HEK293 (cell line): Measurements from ENCODE around the gene ASTN2.

Experiments
- CTCF ChIA-PET: fragments of 350-600 bp; formaldehyde crosslinking; extraction: SDS; loops from one replicate; lab custom pipeline; 2021; ENCODE audit warnings: antibody characterized with exemption; lab: Yijun Ruan, JAX
- POLR2A ChIA-PET: fragments of 300-600 bp; formaldehyde crosslinking; extraction: SDS; loops from one replicate; lab custom pipeline; 2020; ENCODE audit warnings: antibody characterized with exemption, inconsistent platforms; lab: Yijun Ruan, JAX
- H3K27ac ChIP-seq: fragments of 200-500 bp; sonication (Bioruptor generic); 2 replicates; pipeline ENCODE4 v1.5.1; 2014; ENCODE audit warnings: low read depth, low read length, control low read depth, inconsistent platforms; ENCODE audit errors: extremely low read depth
- H3K36me3 ChIP-seq, 2 experiments: fragments of 200-500 bp in 1 of 2; sonication (Bioruptor generic) in 1 of 2; 1 replicate in 1 of 2; 2 replicates in 1 of 2; pipeline ENCODE4 v1.5.1; 2014 to 2017; ENCODE audit warnings: inconsistent platforms in 2 of 2, low read length in 2 of 2; ENCODE audit not compliant: control insufficient read depth in 2 of 2, insufficient read depth in 1 of 2
- H3K4me1 ChIP-seq: fragments of 200-500 bp; sonication (Bioruptor generic); 2 replicates; pipeline ENCODE4 v1.5.1; 2014; ENCODE audit warnings: mild to moderate bottlenecking, low read length, inconsistent platforms; ENCODE audit not compliant: control insufficient read depth, insufficient read depth
- H3K4me3 ChIP-seq: 2 replicates; pipeline ENCODE4 v1.5.1; 2011; ENCODE audit warnings: low read depth, mild to moderate bottlenecking, control low read depth, low read length, moderate library complexity
- H3K9me3 ChIP-seq: fragments of 200-500 bp; sonication (Bioruptor generic); 2 replicates; pipeline ENCODE4 v1.5.1; 2014; ENCODE audit warnings: low read depth, low read length, inconsistent platforms; ENCODE audit not compliant: control insufficient read depth, insufficient read depth
- GLIS1 ChIP-seq: fragments of 450-650 bp; formaldehyde crosslinking; IDR thresholded peaks from 2 replicates; pipeline ENCODE4 v1.5.1; 2016; ENCODE audit warnings: missing biosample characterization, missing genetic modification characterization
- MYNN ChIP-seq: fragments of 450-650 bp; formaldehyde crosslinking; IDR thresholded peaks from 2 replicates; pipeline ENCODE4 v1.5.1; 2016; ENCODE audit warnings: missing biosample characterization, missing genetic modification characterization, borderline replicate concordance
- SCRT2 ChIP-seq: fragments of 450-650 bp; formaldehyde crosslinking; IDR thresholded peaks from 2 replicates; pipeline ENCODE4 v1.5.1; 2016; ENCODE audit warnings: missing biosample characterization, missing genetic modification characterization
- ZEB2 ChIP-seq: fragments of 450-650 bp; formaldehyde crosslinking; IDR thresholded peaks from 2 replicates; pipeline ENCODE4 v1.5.1; 2016; ENCODE audit warnings: missing biosample characterization, missing genetic modification characterization
- ZNF114 ChIP-seq: fragments of 450-650 bp; formaldehyde crosslinking; IDR thresholded peaks from 2 replicates; pipeline ENCODE4 v1.5.0; 2017; ENCODE audit warnings: missing biosample characterization, missing genetic modification characterization
- ZNF146 ChIP-seq: fragments of 450-650 bp; formaldehyde crosslinking; IDR thresholded peaks from 2 replicates; pipeline ENCODE4 v1.5.1; 2016; ENCODE audit warnings: missing biosample characterization, missing genetic modification characterization
- ZNF324 ChIP-seq: fragments of 450-650 bp; formaldehyde crosslinking; IDR thresholded peaks from 2 replicates; pipeline ENCODE4 v1.5.1; 2016; ENCODE audit warnings: missing biosample characterization, missing genetic modification characterization
- ZNF404 ChIP-seq: fragments of 450-650 bp; formaldehyde crosslinking; IDR thresholded peaks from 2 replicates; pipeline ENCODE4 v1.5.1; 2017; ENCODE audit warnings: missing biosample characterization, missing genetic modification characterization
- ZNF561 ChIP-seq: fragments of 450-650 bp; IDR thresholded peaks from 2 replicates; pipeline ENCODE4 v1.5.1; 2018; ENCODE audit warnings: missing biosample characterization, missing genetic modification characterization, borderline replicate concordance
- ZNF571 ChIP-seq: fragments of 450-650 bp; formaldehyde crosslinking; IDR thresholded peaks from 2 replicates; pipeline ENCODE4 v1.5.0; 2017; ENCODE audit warnings: missing biosample characterization, missing genetic modification characterization
- ZNF621 ChIP-seq: fragments of 450-650 bp; formaldehyde crosslinking; IDR thresholded peaks from 2 replicates; pipeline ENCODE4 v1.5.1; 2017; ENCODE audit warnings: missing biosample characterization, missing genetic modification characterization
- ZNF624 ChIP-seq: fragments of 450-650 bp; formaldehyde crosslinking; IDR thresholded peaks from 2 replicates; pipeline ENCODE4 v1.5.1; 2017; ENCODE audit warnings: missing biosample characterization, missing genetic modification characterization
- ZNF76 ChIP-seq: fragments of 450-650 bp; formaldehyde crosslinking; IDR thresholded peaks from 2 replicates; pipeline ENCODE4; 2016; ENCODE audit warnings: low read depth, missing biosample characterization, missing genetic modification characterization, borderline replicate concordance
- ZNF785 ChIP-seq: fragments of 450-650 bp; formaldehyde crosslinking; IDR thresholded peaks from 2 replicates; pipeline ENCODE4 v1.5.1; 2016; ENCODE audit warnings: missing biosample characterization, missing genetic modification characterization
- TF ChIP-seq, protein P1 (sequence below): fragments of 450-650 bp; formaldehyde crosslinking; IDR thresholded peaks from 2 replicates; pipeline ENCODE4 v1.5.1; 2016; ENCODE audit warnings: missing biosample characterization, missing genetic modification characterization
- TF ChIP-seq, protein P2 (sequence below): fragments of 450-650 bp; formaldehyde crosslinking; IDR thresholded peaks from 2 replicates; pipeline ENCODE4 v1.5.1; 2016; ENCODE audit warnings: missing biosample characterization, missing genetic modification characterization
- TF ChIP-seq, protein P3 (sequence below): fragments of 450-650 bp; formaldehyde crosslinking; IDR thresholded peaks from 2 replicates; pipeline ENCODE4 v1.5.1; 2016; ENCODE audit warnings: missing biosample characterization, missing genetic modification characterization, borderline replicate concordance
- TF ChIP-seq, protein P4 (sequence below): fragments of 450-650 bp; formaldehyde crosslinking; IDR thresholded peaks from 2 replicates; pipeline ENCODE4 v1.5.1; 2017; ENCODE audit warnings: missing biosample characterization, missing genetic modification characterization

The ASTN2 gene

DNA sequence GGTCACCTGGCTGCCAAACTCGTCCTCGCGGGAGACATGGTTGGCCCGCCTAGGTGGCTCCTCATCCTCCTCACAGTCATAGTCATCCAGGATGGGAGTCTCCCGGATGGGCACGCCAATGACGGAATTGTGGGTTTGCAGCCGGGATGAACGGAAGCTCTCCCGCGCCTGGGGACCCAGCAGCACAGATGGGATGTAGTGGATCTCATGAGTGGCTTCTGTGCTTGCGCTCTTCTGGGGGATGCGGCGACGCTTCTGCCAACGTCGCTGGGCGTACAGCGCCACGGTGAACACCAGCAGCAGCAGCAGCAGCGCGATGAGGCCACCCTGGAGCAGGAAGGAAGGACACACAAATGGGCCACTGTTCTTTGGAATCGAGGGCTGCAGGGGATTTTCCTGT is 200.4 kb downstream of the ASTN2 start:
- no peak overlapping the region for H3K4me3 ChIP-seq
- H3K4me1 ChIP-seq: no peaks in the 10 kb centered on the region
- H3K27ac ChIP-seq: no peak overlapping the region
- CTCF ChIA-PET: no interaction called here
- TF ChIP-seq, protein P1, sequence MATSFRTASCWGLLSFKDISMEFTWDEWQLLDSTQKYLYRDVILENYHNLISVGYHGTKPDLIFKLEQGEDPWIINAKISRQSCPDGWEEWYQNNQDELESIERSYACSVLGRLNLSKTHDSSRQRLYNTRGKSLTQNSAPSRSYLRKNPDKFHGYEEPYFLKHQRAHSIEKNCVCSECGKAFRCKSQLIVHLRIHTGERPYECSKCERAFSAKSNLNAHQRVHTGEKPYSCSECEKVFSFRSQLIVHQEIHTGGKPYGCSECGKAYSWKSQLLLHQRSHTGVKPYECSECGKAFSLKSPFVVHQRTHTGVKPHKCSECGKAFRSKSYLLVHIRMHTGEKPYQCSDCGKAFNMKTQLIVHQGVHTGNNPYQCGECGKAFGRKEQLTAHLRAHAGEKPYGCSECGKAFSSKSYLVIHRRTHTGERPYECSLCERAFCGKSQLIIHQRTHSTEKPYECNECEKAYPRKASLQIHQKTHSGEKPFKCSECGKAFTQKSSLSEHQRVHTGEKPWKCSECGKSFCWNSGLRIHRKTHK (tag by site-specific recombination): no peak
- TF ChIP-seq, protein P2, sequence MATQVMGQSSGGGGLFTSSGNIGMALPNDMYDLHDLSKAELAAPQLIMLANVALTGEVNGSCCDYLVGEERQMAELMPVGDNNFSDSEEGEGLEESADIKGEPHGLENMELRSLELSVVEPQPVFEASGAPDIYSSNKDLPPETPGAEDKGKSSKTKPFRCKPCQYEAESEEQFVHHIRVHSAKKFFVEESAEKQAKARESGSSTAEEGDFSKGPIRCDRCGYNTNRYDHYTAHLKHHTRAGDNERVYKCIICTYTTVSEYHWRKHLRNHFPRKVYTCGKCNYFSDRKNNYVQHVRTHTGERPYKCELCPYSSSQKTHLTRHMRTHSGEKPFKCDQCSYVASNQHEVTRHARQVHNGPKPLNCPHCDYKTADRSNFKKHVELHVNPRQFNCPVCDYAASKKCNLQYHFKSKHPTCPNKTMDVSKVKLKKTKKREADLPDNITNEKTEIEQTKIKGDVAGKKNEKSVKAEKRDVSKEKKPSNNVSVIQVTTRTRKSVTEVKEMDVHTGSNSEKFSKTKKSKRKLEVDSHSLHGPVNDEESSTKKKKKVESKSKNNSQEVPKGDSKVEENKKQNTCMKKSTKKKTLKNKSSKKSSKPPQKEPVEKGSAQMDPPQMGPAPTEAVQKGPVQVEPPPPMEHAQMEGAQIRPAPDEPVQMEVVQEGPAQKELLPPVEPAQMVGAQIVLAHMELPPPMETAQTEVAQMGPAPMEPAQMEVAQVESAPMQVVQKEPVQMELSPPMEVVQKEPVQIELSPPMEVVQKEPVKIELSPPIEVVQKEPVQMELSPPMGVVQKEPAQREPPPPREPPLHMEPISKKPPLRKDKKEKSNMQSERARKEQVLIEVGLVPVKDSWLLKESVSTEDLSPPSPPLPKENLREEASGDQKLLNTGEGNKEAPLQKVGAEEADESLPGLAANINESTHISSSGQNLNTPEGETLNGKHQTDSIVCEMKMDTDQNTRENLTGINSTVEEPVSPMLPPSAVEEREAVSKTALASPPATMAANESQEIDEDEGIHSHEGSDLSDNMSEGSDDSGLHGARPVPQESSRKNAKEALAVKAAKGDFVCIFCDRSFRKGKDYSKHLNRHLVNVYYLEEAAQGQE (tag by site-specific recombination): no peak
- TF ChIP-seq ZNF324 (tag by site-specific recombination) (no peak), GLIS1 (tag by site-specific recombination) (no peak), ZEB2 (tag by site-specific recombination) (no peak), ZNF621 (tag by site-specific recombination) (no peak), ZNF404 (tag by site-specific recombination) (no peak), ZNF571 (tag by site-specific recombination) (no peak), SCRT2 (tag by site-specific recombination) (no peak), ZNF785 (tag by site-specific recombination) (no peak), ZNF561 (tag by site-specific recombination) (no peak), MYNN (no peak), ZNF146 (tag by site-specific recombination) (no peak), ZNF76 (no peak), ZNF624 (tag by site-specific recombination) (no peak), ZNF114 (tag by site-specific recombination) (no peak)
- TF ChIP-seq, protein P3, sequence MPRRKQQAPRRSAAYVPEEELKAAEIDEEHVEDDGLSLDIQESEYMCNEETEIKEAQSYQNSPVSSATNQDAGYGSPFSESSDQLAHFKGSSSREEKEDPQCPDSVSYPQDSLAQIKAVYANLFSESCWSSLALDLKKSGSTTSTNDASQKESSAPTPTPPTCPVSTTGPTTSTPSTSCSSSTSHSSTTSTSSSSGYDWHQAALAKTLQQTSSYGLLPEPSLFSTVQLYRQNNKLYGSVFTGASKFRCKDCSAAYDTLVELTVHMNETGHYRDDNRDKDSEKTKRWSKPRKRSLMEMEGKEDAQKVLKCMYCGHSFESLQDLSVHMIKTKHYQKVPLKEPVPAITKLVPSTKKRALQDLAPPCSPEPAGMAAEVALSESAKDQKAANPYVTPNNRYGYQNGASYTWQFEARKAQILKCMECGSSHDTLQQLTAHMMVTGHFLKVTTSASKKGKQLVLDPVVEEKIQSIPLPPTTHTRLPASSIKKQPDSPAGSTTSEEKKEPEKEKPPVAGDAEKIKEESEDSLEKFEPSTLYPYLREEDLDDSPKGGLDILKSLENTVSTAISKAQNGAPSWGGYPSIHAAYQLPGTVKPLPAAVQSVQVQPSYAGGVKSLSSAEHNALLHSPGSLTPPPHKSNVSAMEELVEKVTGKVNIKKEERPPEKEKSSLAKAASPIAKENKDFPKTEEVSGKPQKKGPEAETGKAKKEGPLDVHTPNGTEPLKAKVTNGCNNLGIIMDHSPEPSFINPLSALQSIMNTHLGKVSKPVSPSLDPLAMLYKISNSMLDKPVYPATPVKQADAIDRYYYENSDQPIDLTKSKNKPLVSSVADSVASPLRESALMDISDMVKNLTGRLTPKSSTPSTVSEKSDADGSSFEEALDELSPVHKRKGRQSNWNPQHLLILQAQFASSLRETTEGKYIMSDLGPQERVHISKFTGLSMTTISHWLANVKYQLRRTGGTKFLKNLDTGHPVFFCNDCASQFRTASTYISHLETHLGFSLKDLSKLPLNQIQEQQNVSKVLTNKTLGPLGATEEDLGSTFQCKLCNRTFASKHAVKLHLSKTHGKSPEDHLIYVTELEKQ (tag by site-specific recombination): no peak
- TF ChIP-seq, protein P4, sequence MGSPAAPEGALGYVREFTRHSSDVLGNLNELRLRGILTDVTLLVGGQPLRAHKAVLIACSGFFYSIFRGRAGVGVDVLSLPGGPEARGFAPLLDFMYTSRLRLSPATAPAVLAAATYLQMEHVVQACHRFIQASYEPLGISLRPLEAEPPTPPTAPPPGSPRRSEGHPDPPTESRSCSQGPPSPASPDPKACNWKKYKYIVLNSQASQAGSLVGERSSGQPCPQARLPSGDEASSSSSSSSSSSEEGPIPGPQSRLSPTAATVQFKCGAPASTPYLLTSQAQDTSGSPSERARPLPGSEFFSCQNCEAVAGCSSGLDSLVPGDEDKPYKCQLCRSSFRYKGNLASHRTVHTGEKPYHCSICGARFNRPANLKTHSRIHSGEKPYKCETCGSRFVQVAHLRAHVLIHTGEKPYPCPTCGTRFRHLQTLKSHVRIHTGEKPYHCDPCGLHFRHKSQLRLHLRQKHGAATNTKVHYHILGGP (tag by site-specific recombination): no peak
- POLR2A ChIA-PET: no interaction called here
- H3K36me3 ChIP-seq: no peaks in the 10 kb centered on the region
- no peaks in the 10 kb centered on the region for H3K9me3 ChIP-seq
